Testis (tissue), 3 donors: ENCODE data around the gene MLF2. TPM values are rescaled to one million over a fixed set of nuclear protein-coding genes. Genes with fewer than 3 reads are reported as not detected.
"Not testable (repeated sequence)": the region's sequence is repeated elsewhere in the genome, so short reads cannot be mapped to it uniquely, and the experiment has no call there.

ENCODE experiments used
- DNase-seq: peaks from one replicate; pipeline ENCODE4 v3.0.0-alpha.2; 2019
- H3K27ac ChIP-seq, 2 donors: fragments of 200-600 bp; sonication (generic); one replicate each; pipeline ENCODE4 v1.5.1; 2019
- H3K27me3 ChIP-seq: fragments of 200-600 bp; sonication (generic); one replicate; pipeline ENCODE4 v1.5.1; 2019
- H3K36me3 ChIP-seq: fragments of 200-600 bp; sonication (generic); one replicate; pipeline ENCODE4 v1.5.1; 2017; ENCODE audit warnings: low read depth; ENCODE audit errors: missing control alignments
- H3K4me1 ChIP-seq: fragments of 200-600 bp; sonication (generic); one replicate; pipeline ENCODE4 v1.5.1; 2019
- H3K4me3 ChIP-seq, 2 donors: fragments of 200-600 bp; sonication (generic); one replicate each; pipeline ENCODE4 v1.5.1; 2017 to 2019
- H3K9me3 ChIP-seq: fragments of 200-600 bp; sonication (generic); one replicate; pipeline ENCODE4 v1.5.1; 2017
- POLR2A ChIP-seq: fragments of 450-650 bp; IDR thresholded peaks from one replicate; pipeline ENCODE4 v1.6.1; 2017; ENCODE audit warnings: antibody characterized with exemption, mild to moderate bottlenecking, moderate library complexity
- WGBS, 2 donors: methylation state at CpG; one replicate each; pipeline ENCODE4 v1.1.5; 2018; 5-methylcytosine and 5-hydroxymethylcytosine counted together
- intact Hi-C: fragments of 100-400 bp; cut with DNase I; formaldehyde crosslinking; loops from one replicate; pipeline ENCODE4 v1.15.1; 2023; ENCODE audit warnings: low total_unique reads
- polyA plus RNA-seq: library from polyadenylated mRNA; stranded (reverse); fragments of 350-450 nt; fragmentation: Illumina TruSeq; extraction: RNeasy Lipid Tissue Mini Kit (QIAGEN cat#74804); gene quantifications from one replicate; pipeline ENCODE4 v1.2.3, GENCODE V29; 2014; ENCODE audit warnings: low read depth, low replicate concordance; ENCODE audit not compliant: insufficient read depth
- total RNA-seq, 2 donors: library from RNA; depleted of rRNA; stranded (reverse); fragments of >200 nt; gene quantifications; one replicate each; pipeline ENCODE4 v1.2.3, GENCODE V29; 2016
- TF ChIP-seq, protein P1 (sequence below), 3 experiments: fragments of 450-650 bp in 2 of 3; fragments of 200-600 bp in 1 of 3; sonication (generic) in 1 of 3; IDR thresholded peaks; one replicate each; pipeline ENCODE4 v1.5.1; 2016 to 2019; ENCODE audit warnings: antibody characterized with exemption in 3 of 3, mild to moderate bottlenecking in 2 of 3, moderate library complexity in 1 of 3

The MLF2 gene
- total and polyA plus RNA-seq, 3 donors from 2014 or later: 177 to 242 (median 211) TPM

DNA sequence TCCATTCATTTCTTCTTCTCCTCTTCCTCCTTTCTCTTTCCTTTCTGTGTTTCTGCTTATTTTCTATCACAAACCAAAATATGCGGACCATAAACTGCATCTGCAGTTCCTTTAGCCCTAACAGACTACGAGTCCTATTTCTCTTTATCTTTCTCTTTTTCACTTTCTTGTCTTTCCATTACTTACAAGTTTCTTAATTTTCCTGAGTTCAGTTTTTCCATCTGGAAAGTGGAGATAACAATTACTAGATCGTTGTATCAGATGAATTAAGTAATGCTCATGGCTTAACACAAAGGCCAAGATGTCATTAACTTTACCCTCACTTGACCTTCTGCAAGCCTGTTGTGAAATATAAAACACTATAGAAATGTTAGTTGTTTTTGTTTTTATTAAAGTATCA lies 30.1 kb downstream of the MLF2 start:
- H3K27ac ChIP-seq: no peak overlapping the region
- no peaks in the 10 kb centered on the region for H3K27me3 ChIP-seq
- intact Hi-C loops: loop anchor here (5.0 kb wide), 1 partner anchor 36 kb away; the partner anchor contains the start of gene ZNF384
- no peaks in the 10 kb centered on the region for H3K9me3 ChIP-seq
- no peak overlapping the region for H3K4me3 ChIP-seq
- TF ChIP-seq, protein P1, sequence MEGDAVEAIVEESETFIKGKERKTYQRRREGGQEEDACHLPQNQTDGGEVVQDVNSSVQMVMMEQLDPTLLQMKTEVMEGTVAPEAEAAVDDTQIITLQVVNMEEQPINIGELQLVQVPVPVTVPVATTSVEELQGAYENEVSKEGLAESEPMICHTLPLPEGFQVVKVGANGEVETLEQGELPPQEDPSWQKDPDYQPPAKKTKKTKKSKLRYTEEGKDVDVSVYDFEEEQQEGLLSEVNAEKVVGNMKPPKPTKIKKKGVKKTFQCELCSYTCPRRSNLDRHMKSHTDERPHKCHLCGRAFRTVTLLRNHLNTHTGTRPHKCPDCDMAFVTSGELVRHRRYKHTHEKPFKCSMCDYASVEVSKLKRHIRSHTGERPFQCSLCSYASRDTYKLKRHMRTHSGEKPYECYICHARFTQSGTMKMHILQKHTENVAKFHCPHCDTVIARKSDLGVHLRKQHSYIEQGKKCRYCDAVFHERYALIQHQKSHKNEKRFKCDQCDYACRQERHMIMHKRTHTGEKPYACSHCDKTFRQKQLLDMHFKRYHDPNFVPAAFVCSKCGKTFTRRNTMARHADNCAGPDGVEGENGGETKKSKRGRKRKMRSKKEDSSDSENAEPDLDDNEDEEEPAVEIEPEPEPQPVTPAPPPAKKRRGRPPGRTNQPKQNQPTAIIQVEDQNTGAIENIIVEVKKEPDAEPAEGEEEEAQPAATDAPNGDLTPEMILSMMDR (IDR thresholded peaks at IDR 0.05): no peak
- TF ChIP-seq POLR2A: no peak
- 62 to 69% methylated on average over 3 of the region's 3 CpGs for WGBS, 2 donors
- no peaks in the 10 kb centered on the region for H3K36me3 ChIP-seq
- DNase-seq: no peak
- peaks cover 5% of the 10 kb centered on the region for H3K4me1 ChIP-seq

DNA sequence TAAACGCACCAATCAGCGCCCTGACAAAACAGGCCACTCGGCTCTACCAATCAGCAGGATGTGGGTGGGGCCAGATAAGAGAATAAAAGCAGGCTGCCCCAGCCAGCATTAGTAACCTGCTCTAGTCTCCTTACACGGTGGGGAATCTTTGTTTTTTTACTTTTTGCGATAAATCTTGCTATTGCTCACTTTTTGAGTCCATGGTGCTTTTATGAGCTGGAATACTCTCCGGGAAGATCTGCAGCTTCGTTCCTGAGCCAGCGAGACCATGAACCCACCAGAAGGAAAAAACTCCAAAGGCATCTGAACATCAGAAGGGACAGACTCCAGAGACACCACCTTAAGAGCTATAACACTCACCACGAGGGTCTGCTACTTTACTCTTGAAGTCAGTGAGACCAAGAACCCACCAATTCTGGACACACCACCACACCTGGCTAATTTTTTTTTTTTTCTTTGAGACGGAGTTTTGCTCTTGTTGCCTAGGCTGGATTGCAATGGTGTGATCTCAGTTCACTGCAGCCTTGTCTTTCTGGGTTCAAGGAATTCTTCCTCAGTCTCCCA lies 36.0 kb downstream of the MLF2 start:
- 74 to 80% methylated on average over 10 of the region's 10 CpGs for WGBS, 2 donors
- intact Hi-C loops: no loop called here
- Histone ChIP-seq H3K27ac (no peak overlapping the region), H3K4me3 (no peak overlapping the region), H3K9me3 (no peaks in the 10 kb centered on the region), H3K27me3 (no peaks in the 10 kb centered on the region), H3K4me1 (no peaks in the 10 kb centered on the region), H3K36me3 (no peaks in the 10 kb centered on the region)
- TF ChIP-seq, protein P1 (IDR thresholded peaks at IDR 0.05): no peak
- TF ChIP-seq POLR2A: no peak
- no peak for DNase-seq

DNA sequence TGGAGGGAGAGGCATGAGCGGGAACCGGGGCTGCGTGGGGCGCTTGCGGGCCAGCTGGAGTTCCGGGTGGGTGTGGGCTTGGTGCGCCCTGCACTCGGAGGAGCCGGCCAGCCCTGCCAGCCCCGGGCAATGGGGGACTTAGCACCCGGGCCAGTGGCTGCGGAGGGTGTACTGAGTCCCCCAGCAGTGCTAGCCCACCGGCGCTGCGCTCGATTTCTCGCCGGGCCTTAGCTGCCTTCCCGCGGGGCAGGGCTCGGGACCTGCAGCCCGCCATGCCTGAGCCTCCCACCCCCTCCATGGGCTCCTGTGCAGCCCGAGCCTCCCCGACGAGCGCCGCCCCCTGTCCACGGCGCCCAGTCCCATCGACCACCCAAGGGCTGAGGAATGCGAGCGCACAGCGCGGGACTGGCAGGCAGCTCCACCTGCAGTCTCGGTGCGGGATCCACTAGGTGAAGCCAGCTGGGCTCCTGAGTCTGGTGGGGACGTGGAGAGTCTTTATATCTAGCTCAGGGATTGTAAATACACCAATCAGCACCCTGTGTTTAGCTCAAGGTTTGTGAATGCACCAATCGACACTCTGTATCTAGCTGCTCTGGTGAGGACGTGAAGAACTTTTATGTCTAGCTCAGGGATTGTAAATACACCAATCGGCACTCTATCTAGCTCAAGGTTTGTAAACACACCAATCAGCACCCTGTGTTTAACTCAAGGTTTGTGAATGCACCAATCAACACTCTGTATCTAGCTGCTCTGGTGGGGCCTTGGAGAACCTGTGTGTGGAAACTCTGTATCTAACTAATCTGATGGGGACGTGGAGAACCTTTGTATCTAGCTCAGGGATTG lies 36.7 kb downstream of the MLF2 start:
- H3K9me3 ChIP-seq, H3K27me3 ChIP-seq, H3K36me3 ChIP-seq, intact Hi-C loops, H3K27ac ChIP-seq, H3K4me1 ChIP-seq: not testable (repeated sequence)
- H3K4me3 ChIP-seq: peak overlapping the region in 1 of 2 donors; percentile 13
- WGBS, 2 donors: 73 to 90% methylated on average over 3 to 36 of the region's 41 CpGs
- peak; percentile 50 for DNase-seq

DNA sequence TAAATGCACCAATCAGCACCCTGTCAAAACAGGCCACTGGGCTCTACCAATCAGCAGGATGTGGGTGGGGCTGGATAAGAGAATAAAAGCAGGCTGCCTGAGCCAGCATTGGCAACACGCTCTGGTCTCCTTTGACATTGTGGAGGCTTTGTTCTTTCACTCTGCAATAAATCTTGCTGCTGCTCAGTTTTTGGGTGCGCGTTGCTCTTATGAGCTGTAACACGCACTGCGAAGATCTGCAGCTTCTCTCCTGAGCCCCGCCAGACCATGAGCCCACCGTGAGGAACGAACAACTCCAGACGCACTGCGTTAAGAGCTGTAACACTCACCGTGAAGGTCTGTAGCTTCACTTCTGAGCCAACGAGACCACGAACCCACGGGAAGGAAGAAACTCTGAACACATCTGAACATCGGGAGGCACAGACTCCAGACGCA lies 44.0 kb downstream of the MLF2 start:
- H3K27ac ChIP-seq: no peak overlapping the region
- no peaks in the 10 kb centered on the region for H3K36me3 ChIP-seq
- TF ChIP-seq POLR2A: no peak
- TF ChIP-seq, protein P1 (IDR thresholded peaks at IDR 0.05): no peak
- peak; percentile 60 for DNase-seq
- no peaks in the 10 kb centered on the region for H3K9me3 ChIP-seq
- intact Hi-C loops: no loop called here
- WGBS, 2 donors: 42 to 62% methylated on average over 16 of the region's 16 CpGs
- peak overlapping the region in 1 of 2 donors; percentile 38 for H3K4me3 ChIP-seq
- no peaks in the 10 kb centered on the region for H3K4me1 ChIP-seq
- no peaks in the 10 kb centered on the region for H3K27me3 ChIP-seq

DNA sequence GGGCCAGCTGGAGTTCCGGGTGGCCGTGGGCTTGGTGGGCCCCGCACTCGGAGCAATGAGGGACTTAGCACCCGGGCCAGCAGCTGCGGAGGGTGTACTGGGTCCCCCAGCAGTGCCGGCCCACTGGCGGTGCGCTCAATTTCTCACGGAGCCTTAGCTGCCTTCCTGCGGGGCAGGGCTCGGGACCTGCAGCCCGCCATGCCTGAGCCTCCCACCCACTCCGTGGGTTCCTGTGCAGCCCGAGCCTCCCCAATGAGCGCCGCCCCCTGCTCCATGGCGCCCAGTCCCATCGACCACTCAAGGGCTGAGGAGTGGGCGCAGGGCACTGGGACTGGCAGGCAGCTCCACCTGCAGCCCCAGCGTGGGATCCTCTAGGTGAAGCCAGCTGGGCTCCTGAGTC lies 44.6 kb downstream of the MLF2 start:
- intact Hi-C loops, H3K36me3 ChIP-seq, H3K4me1 ChIP-seq, H3K9me3 ChIP-seq, H3K27ac ChIP-seq, H3K27me3 ChIP-seq, DNase-seq: not testable (repeated sequence)
- peak overlapping the region in 1 of 2 donors; percentile 49 for H3K4me3 ChIP-seq
- WGBS, 2 donors: 56 to 83% methylated on average over 8 to 18 of the region's 21 CpGs
